RWPE2 (cell line): ENCODE results near the gene ITPK1.

ENCODE experiments used
- ATAC-seq: fragments of 200-7000 bp; cut with Tn5 transposase; 3 replicates; pipeline ENCODE4 v1.9.1; 2021; ENCODE audit warnings: low read depth
- DNase-seq: peaks from one replicate; pipeline ENCODE4 v3.0.0-alpha.2; 2020; ENCODE audit warnings: low spot score
- H3K27ac ChIP-seq: fragments of 450-650 bp; 2 replicates; pipeline ENCODE4 v1.5.1; 2017; ENCODE audit warnings: mild to moderate bottlenecking; ENCODE audit not compliant: poor library complexity, severe bottlenecking
- H3K27me3 ChIP-seq: fragments of 250-450 bp; sonication (Bioruptor Pico); 2 replicates; pipeline ENCODE4 v1.5.1; 2021; ENCODE audit warnings: mild to moderate bottlenecking, moderate library complexity; ENCODE audit not compliant: insufficient read depth, poor library complexity, severe bottlenecking
- H3K36me3 ChIP-seq: fragments of 250-450 bp; sonication (Bioruptor Pico); 2 replicates; pipeline ENCODE4 v1.5.1; 2020; ENCODE audit warnings: low read depth, mild to moderate bottlenecking, moderate library complexity
- H3K4me1 ChIP-seq: fragments of 250-450 bp; sonication (Bioruptor Pico); 2 replicates; pipeline ENCODE4 v1.5.1; 2021; ENCODE audit warnings: mild to moderate bottlenecking, moderate library complexity; ENCODE audit not compliant: insufficient read depth, poor library complexity, severe bottlenecking
- H3K4me3 ChIP-seq: fragments of 250-450 bp; sonication (Bioruptor Pico); 2 replicates; pipeline ENCODE4 v1.5.1; 2021; ENCODE audit warnings: mild to moderate bottlenecking, moderate library complexity; ENCODE audit not compliant: severe bottlenecking
- H3K9me3 ChIP-seq: fragments of 250-450 bp; sonication (Bioruptor Pico); 2 replicates; pipeline ENCODE4 v1.5.1; 2021; ENCODE audit warnings: mild to moderate bottlenecking, moderate library complexity; ENCODE audit not compliant: severe bottlenecking
- CTCF ChIP-seq: fragments of 450-650 bp; IDR thresholded peaks from one replicate; pipeline ENCODE4 v1.5.1; 2017; ENCODE audit warnings: mild to moderate bottlenecking, moderate library complexity; ENCODE audit not compliant: poor library complexity, severe bottlenecking

ITPK1 gene

GRCh38 chr14:93056840-93057585, 58.7 kb downstream of the ITPK1 start:
- Histone ChIP-seq H3K36me3 (peaks cover 10% of the 10 kb centered on the region; the same call in 1 of the 2 replicates), H3K27ac (no peak overlapping the region), H3K9me3 (no peaks in the 10 kb centered on the region), H3K27me3 (no peaks in the 10 kb centered on the region), H3K4me1 (peaks cover 12% of the 10 kb centered on the region), H3K4me3 (no peak overlapping the region)
- no peak for ATAC-seq
- peak; percentile 47 for DNase-seq
- TF ChIP-seq CTCF: no peak

- peaks cover 12% of the 10 kb centered on the region for H3K4me1 ChIP-seq
- no peaks in the 10 kb centered on the region for H3K27me3 ChIP-seq
- no peaks in the 10 kb centered on the region for H3K9me3 ChIP-seq
- ATAC-seq (no peak), DNase-seq (peak; percentile 28)
- no peak overlapping the region for H3K27ac ChIP-seq
- peaks cover 10% of the 10 kb centered on the region; the same call in 1 of the 2 replicates for H3K36me3 ChIP-seq
- no peak for TF ChIP-seq CTCF
- no peak overlapping the region for H3K4me3 ChIP-seq
These were observed 59.4 kb downstream of the ITPK1 start for GRCh38 chr14:93056166-93056839.

GRCh38 chr14:93055651-93056115, 60.0 kb downstream of the ITPK1 start:
- H3K36me3 ChIP-seq: peaks cover 10% of the 10 kb centered on the region; the same call in 1 of the 2 replicates
- no peaks in the 10 kb centered on the region for H3K9me3 ChIP-seq
- no peak for TF ChIP-seq CTCF
- no peak overlapping the region for H3K4me3 ChIP-seq
- peaks cover 12% of the 10 kb centered on the region for H3K4me1 ChIP-seq
- H3K27ac ChIP-seq: no peak overlapping the region
- DNase-seq: no peak
- no peaks in the 10 kb centered on the region for H3K27me3 ChIP-seq
- ATAC-seq: no peak

GRCh38 chr14:93054876-93055275, 60.8 kb downstream of the ITPK1 start:
- Histone ChIP-seq H3K36me3 (peaks cover 10% of the 10 kb centered on the region; the same call in 1 of the 2 replicates), H3K9me3 (no peaks in the 10 kb centered on the region), H3K4me3 (no peak overlapping the region), H3K27me3 (no peaks in the 10 kb centered on the region), H3K27ac (no peak overlapping the region), H3K4me1 (peaks cover 14% of the 10 kb centered on the region)
- no peak for TF ChIP-seq CTCF
- ATAC-seq: no peak
- DNase-seq: no peak
